GM19395 (cell line): ENCODE measurements around the gene CPLANE1.

Experiments
- ATAC-seq: cut with Tn5 transposase; IDR thresholded peaks from one replicate; pipeline ENCODE4 v1.9.1; 2021; ENCODE audit warnings: mild to moderate bottlenecking, moderate library complexity; ENCODE audit not compliant: unreplicated experiment

Gene CPLANE1

GRCh38 chr5:37071901-37072581, 177.1 kb downstream of the CPLANE1 start:
- no peak for ATAC-seq

- ATAC-seq, result no peak
These were observed 177.7 kb downstream of the CPLANE1 start for GRCh38 chr5:37071487-37071886.

GRCh38 chr5:37064442-37064841, 184.7 kb downstream of the CPLANE1 start:
- no peak for ATAC-seq

- ATAC-seq, result no peak
These were observed 185.4 kb downstream of the CPLANE1 start for GRCh38 chr5:37063739-37064138.

GRCh38 chr5:37060030-37060429, 189.1 kb downstream of the CPLANE1 start:
- no peak for ATAC-seq

GRCh38 chr5:37056762-37057161, 192.4 kb downstream of the CPLANE1 start:
- ATAC-seq, result no peak
